ENCODE results near the gene PLAU. TPM values are rescaled to one million over a fixed set of nuclear protein-coding genes. Genes with fewer than 3 reads are reported as not detected.

PLAU gene
- total and polyA plus RNA-seq, 10 of the 15 experiments (the other 5 are each of a cell fraction or from before 2014, with no cell fraction given): 2.5 to 20.9 (median 11.5) TPM

DNA sequence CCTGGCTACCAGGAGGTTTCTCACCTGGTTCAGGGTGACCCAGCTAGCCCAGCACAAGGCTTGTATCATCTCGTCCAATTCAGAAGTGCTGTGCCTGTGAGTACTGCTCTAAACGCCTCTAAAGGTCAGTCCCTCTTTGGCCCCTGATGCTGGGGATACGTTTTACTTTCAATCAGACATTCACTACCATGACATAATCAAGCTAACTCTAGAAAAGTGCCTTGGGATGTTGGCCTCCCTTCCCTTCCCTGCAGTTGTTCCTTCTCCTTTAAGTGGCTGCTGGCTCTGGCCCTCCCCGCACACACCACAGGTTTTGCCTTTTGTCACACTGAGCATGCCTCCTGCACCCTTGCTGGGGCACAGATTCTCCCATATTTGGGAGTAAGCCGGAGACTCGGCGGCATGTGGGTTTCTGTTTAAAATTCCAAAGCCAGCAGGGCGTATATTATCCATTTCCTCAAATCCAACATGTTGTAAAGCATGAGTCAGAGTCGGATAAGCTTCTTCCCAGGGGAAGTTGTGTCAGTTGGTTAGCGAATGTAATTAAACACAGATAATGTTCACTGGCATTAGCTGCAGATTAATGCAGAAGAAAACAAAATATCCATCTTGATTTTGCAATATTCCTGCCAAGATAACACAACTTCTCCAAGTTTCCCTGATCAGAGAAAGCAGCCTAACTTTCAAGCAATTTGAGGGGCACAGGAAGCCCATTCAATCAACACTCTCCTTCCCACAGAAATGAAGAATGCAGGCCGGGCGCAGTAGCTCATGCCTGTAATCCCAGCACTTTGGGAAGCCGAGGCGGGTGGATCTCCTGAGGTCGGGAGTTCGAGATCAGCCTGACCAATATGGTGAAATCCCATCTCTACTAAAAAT lies 55.2 kb downstream of the PLAU start (continued):
- TF ChIP-seq ATF7 (IDR thresholded peaks at IDR 0.05; ENCODE audit: low read depth) (no peak), SREBF2 (IDR thresholded peaks at IDR 0.05; ENCODE audit: low read length) (no peak), ZNF217 (IDR thresholded peaks at IDR 0.05) (no peak), FOS (IDR thresholded peaks at IDR 0.05; ENCODE audit: borderline replicate concordance, extremely low read depth, insufficient read length) (no peak)

DNA sequence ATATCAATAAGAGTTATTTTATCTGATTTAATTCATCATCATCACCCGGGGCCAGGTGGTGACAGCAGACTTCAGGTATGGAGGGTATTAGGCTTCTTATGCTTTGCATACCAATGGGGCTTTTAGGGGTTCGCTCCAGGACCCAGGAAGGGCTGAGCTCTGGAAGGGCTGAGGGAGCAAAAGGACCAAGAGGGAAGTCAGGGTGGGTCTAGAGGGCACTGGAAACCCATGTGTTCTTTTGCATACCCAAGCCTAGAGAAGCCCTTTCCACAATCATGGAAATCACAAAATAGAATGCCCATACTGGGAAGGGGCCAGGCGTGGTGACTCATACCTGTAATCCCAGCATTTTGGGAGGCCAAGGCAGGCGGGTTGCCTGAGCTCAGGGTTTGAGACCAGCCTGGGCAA lies 56.1 kb downstream of the PLAU start:
- 33% methylated on average over 4 of the region's 4 CpGs for WGBS (ENCODE audit: insufficient coverage, insufficient replicate concordance, low lambda C conversion rate, missing lambda C conversion rate)
- no peak overlapping the region for H3K4me2 ChIP-seq (ENCODE audit: control insufficient read depth, insufficient read depth)
- ChIA-PET CTCF (interaction anchor here (1.1 to 2.1 kb wide), 3 partner anchors 15 to 87 kb away, joined by 3 to 5 read pairs (median 4); no protein-coding TSS in a partner anchor), POLR2A (interaction anchor here (1.3 to 1.8 kb wide), 2 partner anchors 7 to 110 kb away, joined by 3 to 4 read pairs; no protein-coding TSS in a partner anchor), RAD21 (ENCODE audit: unreplicated experiment) (no interaction called here), SMC1A (ENCODE audit: uncharacterized antibody, unreplicated experiment) (interaction anchor here (0.8 to 1.0 kb wide), 3 partner anchors 11 to 112 kb away, joined by 3 read pairs; no protein-coding TSS in a partner anchor)
- FAIRE-seq (no peak), DNase-seq (ENCODE audit: low read depth, low spot score) (no peak), ATAC-seq (no peak)
- intact Hi-C loops (cut with micrococcal nuclease; ENCODE audit: unreplicated experiment) (no loop called here), in situ Hi-C loops (cut with MboI) (no loop called here)
- no TSS peak for BruUV-seq (replicated peaks)
- no peak overlapping the region for H3K4me3 ChIP-seq
- H3K79me2 ChIP-seq (ENCODE audit: control insufficient read depth, insufficient read depth, low read length): no peaks in the 10 kb centered on the region
- no peaks in the 10 kb centered on the region for H4K20me1 ChIP-seq (ENCODE audit: control insufficient read depth, insufficient read depth)
- no peak overlapping the region for H3K9ac ChIP-seq (ENCODE audit: control insufficient read depth, insufficient read depth, low read length)
- no peaks in the 10 kb centered on the region for H3K27me3 ChIP-seq (replicated peaks in 1 of 2; ENCODE audit: control insufficient read depth in 2 of 2, insufficient read depth in 2 of 2, low read length in 1 of 2)
- H3K4me1 ChIP-seq (ENCODE audit: control insufficient read depth, insufficient read depth, low read length): no peaks in the 10 kb centered on the region
- no peak overlapping the region for H3K27ac ChIP-seq (ENCODE audit: control insufficient read depth, insufficient read depth)
- H3K9me3 ChIP-seq (replicated peaks; ENCODE audit: control insufficient read depth, insufficient read depth, low read length): no peaks in the 10 kb centered on the region
- H3K36me3 ChIP-seq (ENCODE audit: control insufficient read depth in 2 of 2, insufficient read depth in 2 of 2, low read length in 1 of 2): no peaks in the 10 kb centered on the region
- H2AFZ ChIP-seq (ENCODE audit: control insufficient read depth, low read depth, low read length): no peak overlapping the region
- TF ChIP-seq, protein P1, sequence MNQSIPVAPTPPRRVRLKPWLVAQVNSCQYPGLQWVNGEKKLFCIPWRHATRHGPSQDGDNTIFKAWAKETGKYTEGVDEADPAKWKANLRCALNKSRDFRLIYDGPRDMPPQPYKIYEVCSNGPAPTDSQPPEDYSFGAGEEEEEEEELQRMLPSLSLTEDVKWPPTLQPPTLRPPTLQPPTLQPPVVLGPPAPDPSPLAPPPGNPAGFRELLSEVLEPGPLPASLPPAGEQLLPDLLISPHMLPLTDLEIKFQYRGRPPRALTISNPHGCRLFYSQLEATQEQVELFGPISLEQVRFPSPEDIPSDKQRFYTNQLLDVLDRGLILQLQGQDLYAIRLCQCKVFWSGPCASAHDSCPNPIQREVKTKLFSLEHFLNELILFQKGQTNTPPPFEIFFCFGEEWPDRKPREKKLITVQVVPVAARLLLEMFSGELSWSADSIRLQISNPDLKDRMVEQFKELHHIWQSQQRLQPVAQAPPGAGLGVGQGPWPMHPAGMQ (IDR thresholded peaks at IDR 0.05; ENCODE audit: borderline replicate concordance): no peak
- TF ChIP-seq, protein P2, sequence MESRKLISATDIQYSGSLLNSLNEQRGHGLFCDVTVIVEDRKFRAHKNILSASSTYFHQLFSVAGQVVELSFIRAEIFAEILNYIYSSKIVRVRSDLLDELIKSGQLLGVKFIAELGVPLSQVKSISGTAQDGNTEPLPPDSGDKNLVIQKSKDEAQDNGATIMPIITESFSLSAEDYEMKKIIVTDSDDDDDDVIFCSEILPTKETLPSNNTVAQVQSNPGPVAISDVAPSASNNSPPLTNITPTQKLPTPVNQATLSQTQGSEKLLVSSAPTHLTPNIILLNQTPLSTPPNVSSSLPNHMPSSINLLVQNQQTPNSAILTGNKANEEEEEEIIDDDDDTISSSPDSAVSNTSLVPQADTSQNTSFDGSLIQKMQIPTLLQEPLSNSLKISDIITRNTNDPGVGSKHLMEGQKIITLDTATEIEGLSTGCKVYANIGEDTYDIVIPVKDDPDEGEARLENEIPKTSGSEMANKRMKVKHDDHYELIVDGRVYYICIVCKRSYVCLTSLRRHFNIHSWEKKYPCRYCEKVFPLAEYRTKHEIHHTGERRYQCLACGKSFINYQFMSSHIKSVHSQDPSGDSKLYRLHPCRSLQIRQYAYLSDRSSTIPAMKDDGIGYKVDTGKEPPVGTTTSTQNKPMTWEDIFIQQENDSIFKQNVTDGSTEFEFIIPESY (IDR thresholded peaks at IDR 0.05): no peak
- TF ChIP-seq, protein P3, sequence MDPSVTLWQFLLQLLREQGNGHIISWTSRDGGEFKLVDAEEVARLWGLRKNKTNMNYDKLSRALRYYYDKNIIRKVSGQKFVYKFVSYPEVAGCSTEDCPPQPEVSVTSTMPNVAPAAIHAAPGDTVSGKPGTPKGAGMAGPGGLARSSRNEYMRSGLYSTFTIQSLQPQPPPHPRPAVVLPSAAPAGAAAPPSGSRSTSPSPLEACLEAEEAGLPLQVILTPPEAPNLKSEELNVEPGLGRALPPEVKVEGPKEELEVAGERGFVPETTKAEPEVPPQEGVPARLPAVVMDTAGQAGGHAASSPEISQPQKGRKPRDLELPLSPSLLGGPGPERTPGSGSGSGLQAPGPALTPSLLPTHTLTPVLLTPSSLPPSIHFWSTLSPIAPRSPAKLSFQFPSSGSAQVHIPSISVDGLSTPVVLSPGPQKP (IDR thresholded peaks at IDR 0.05; ENCODE audit: low read depth, low read length): no peak
- TF ChIP-seq RAD21 (IDR thresholded peaks at IDR 0.05; ENCODE audit: insufficient read depth, low read depth, low read length): no peak
- TF ChIP-seq, protein P4, sequence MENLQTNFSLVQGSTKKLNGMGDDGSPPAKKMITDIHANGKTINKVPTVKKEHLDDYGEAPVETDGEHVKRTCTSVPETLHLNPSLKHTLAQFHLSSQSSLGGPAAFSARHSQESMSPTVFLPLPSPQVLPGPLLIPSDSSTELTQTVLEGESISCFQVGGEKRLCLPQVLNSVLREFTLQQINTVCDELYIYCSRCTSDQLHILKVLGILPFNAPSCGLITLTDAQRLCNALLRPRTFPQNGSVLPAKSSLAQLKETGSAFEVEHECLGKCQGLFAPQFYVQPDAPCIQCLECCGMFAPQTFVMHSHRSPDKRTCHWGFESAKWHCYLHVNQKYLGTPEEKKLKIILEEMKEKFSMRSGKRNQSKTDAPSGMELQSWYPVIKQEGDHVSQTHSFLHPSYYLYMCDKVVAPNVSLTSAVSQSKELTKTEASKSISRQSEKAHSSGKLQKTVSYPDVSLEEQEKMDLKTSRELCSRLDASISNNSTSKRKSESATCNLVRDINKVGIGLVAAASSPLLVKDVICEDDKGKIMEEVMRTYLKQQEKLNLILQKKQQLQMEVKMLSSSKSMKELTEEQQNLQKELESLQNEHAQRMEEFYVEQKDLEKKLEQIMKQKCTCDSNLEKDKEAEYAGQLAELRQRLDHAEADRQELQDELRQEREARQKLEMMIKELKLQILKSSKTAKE (IDR thresholded peaks at IDR 0.05; ENCODE audit: low read depth, poor library complexity, severe bottlenecking): no peak
- no peak for TF ChIP-seq SIN3A (IDR thresholded peaks at IDR 0.05; ENCODE audit: low read depth, low read length)
- TF ChIP-seq TAF1 (IDR thresholded peaks at IDR 0.05; ENCODE audit: borderline replicate concordance, low read depth, low read length): no peak
- no peak for TF ChIP-seq TCF3 (IDR thresholded peaks at IDR 0.05; ENCODE audit: borderline replicate concordance, insufficient read depth, low read depth, low read length)
- no peak for TF ChIP-seq ESRRA (IDR thresholded peaks at IDR 0.05; ENCODE audit: low read length)
- TF ChIP-seq HDAC2 (IDR thresholded peaks at IDR 0.05): no peak
- no peak for TF ChIP-seq YY1 (IDR thresholded peaks at IDR 0.05; ENCODE audit: low read depth, low read length)
- no peak for TF ChIP-seq ZNF274 (IDR thresholded peaks at IDR 0.05; ENCODE audit: insufficient read depth, insufficient read length)
- no peak for TF ChIP-seq HCFC1 (IDR thresholded peaks at IDR 0.05; ENCODE audit: low read length)

Measured in GM12878 (cell line).